PC-3 (cell line): ENCODE results near the gene CMTM8.

Experiments used
- CTCF ChIP-seq: fragments of 300-600 bp; sonication (generic); conservative IDR thresholded peaks from 2 replicates; pipeline ENCODE4 v1.5.1; 2017; ENCODE audit warnings: antibody characterized with exemption, low read depth, mild to moderate bottlenecking, low read length
- EZH2phosphoT487 ChIP-seq: fragments of 300-600 bp; sonication (generic); IDR thresholded peaks from 2 replicates; pipeline ENCODE4 v1.6.1; 2018; ENCODE audit warnings: mild to moderate bottlenecking, antibody characterized with exemption, low read length, borderline replicate concordance

- no peak for TF ChIP-seq EZH2phosphoT487
- no peak for TF ChIP-seq CTCF
Measured at GRCh38 chr3:32397941-32398340, 159.5 kb downstream of the CMTM8 start.
